RWPE1 (cell line): ENCODE data around the gene TSPAN3.

Experiments used
- CTCF ChIA-PET: fragments of 350-600 bp; sonication (Branson Sonifier 250); formaldehyde crosslinking; extraction: SDS; loops from one replicate; lab custom pipeline; 2021; lab: Yijun Ruan, JAX
- POLR2A ChIA-PET: fragments of 400-600 bp; formaldehyde crosslinking; extraction: SDS; loops from one replicate; lab custom pipeline; 2020; ENCODE audit warnings: antibody characterized with exemption; ENCODE audit not compliant: low non-redundant PET; lab: Yijun Ruan, JAX
- DNase-seq: peaks from one replicate; pipeline ENCODE4 v3.0.0; 2012; ENCODE audit warnings: low spot score
- H3K27ac ChIP-seq: fragments of 450-650 bp; 2 replicates; pipeline ENCODE4 v1.5.1; 2017
- CTCF ChIP-seq: fragments of 450-650 bp; conservative IDR thresholded peaks from 2 replicates; pipeline ENCODE4 v1.5.1; 2017; ENCODE audit warnings: low read depth, mild to moderate bottlenecking

Gene TSPAN3

GRCh38 chr15:77016321-77016695 lies 54.6 kb downstream of the TSPAN3 start:
- CTCF ChIA-PET: interaction anchor here (1.0 kb wide), 1 partner anchor 8 kb away, joined by 3 read pairs; no protein-coding TSS in a partner anchor
- POLR2A ChIA-PET: no interaction called here
- no peak for DNase-seq
- TF ChIP-seq CTCF: no peak
- no peak overlapping the region for H3K27ac ChIP-seq

GRCh38 chr15:77015646-77016320 lies 55.1 kb downstream of the TSPAN3 start:
- DNase-seq: no peak
- CTCF ChIA-PET: interaction anchor here (1.0 kb wide), 1 partner anchor 9 kb away, joined by 3 read pairs; no protein-coding TSS in a partner anchor
- POLR2A ChIA-PET: no interaction called here
- no peak overlapping the region for H3K27ac ChIP-seq
- TF ChIP-seq CTCF: no peak

GRCh38 chr15:77014132-77015081 lies 56.5 kb downstream of the TSPAN3 start:
- CTCF ChIA-PET: interaction anchor here (1.5 kb wide), 1 partner anchor 10 kb away, joined by 6 read pairs; no protein-coding TSS in a partner anchor

GRCh38 chr15:77013776-77014131 lies 57.2 kb downstream of the TSPAN3 start:
- no peak overlapping the region for H3K27ac ChIP-seq
- DNase-seq: peak; percentile 60
- POLR2A ChIA-PET: no interaction called here

More at GRCh38 chr15:77014132-77015081, 56.5 kb downstream of the TSPAN3 start:
- no peak for TF ChIP-seq CTCF
- no peak for DNase-seq
- no peak overlapping the region for H3K27ac ChIP-seq
- POLR2A ChIA-PET: no interaction called here

GRCh38 chr15:77012868-77013267 lies 58.0 kb downstream of the TSPAN3 start:
- TF ChIP-seq CTCF: no peak
- DNase-seq: no peak
- CTCF ChIA-PET: interaction anchor here (1.5 kb wide), 1 partner anchor 12 kb away, joined by 6 read pairs; no protein-coding TSS in a partner anchor
- POLR2A ChIA-PET: no interaction called here
- H3K27ac ChIP-seq: no peak overlapping the region

More at GRCh38 chr15:77013776-77014131, 57.2 kb downstream of the TSPAN3 start:
- TF ChIP-seq CTCF: no peak
- CTCF ChIA-PET: interaction anchor here (1.5 kb wide), 1 partner anchor 11 kb away, joined by 6 read pairs; no protein-coding TSS in a partner anchor

- no peak overlapping the region for H3K27ac ChIP-seq
- CTCF ChIA-PET: no interaction called here
- POLR2A ChIA-PET: no interaction called here
- no peak for DNase-seq
- TF ChIP-seq CTCF: no peak
Measured at GRCh38 chr15:77012117-77012712, 58.7 kb downstream of the TSPAN3 start.
